GM21360 (cell line): Measurements from ENCODE around the gene RBM25.
"Not testable (repeated sequence)": the region's sequence is repeated elsewhere in the genome, so short reads cannot be mapped to it uniquely, and the experiment has no call there.

Experiments used
- ATAC-seq: cut with Tn5 transposase; IDR thresholded peaks from one replicate; pipeline ENCODE4 v1.9.1; 2021; ENCODE audit warnings: mild to moderate bottlenecking, moderate library complexity; ENCODE audit not compliant: unreplicated experiment

RBM25 gene

GRCh38 chr14:73168274-73168673, 109.9 kb downstream of the RBM25 start:
- ATAC-seq = no peak

- ATAC-seq = no peak
These were observed 110.4 kb downstream of the RBM25 start for GRCh38 chr14:73168691-73169090.

- ATAC-seq = not testable (repeated sequence)
These were observed 111.5 kb downstream of the RBM25 start for GRCh38 chr14:73169855-73170254.

GRCh38 chr14:73170686-73171085, 112.4 kb downstream of the RBM25 start:
- no peak for ATAC-seq

- ATAC-seq = no peak
These were observed 114.2 kb downstream of the RBM25 start for GRCh38 chr14:73172500-73172899.

GRCh38 chr14:73173092-73173735, 114.9 kb downstream of the RBM25 start:
- no peak for ATAC-seq
